HUES48 (cell line): ENCODE measurements around the gene OR2B6.

ENCODE experiments used
- H3K27ac ChIP-seq: one replicate; pipeline ENCODE4 v1.7.0; 2013; ENCODE audit warnings: low read depth, low read length, inconsistent platforms
- H3K27me3 ChIP-seq: 2 replicates; pipeline ENCODE4 v1.6.1; 2013; ENCODE audit warnings: mild to moderate bottlenecking, low read length; ENCODE audit not compliant: control insufficient read depth, insufficient read depth
- H3K36me3 ChIP-seq: 2 replicates; pipeline ENCODE4 v1.6.1; 2013; ENCODE audit warnings: low read length; ENCODE audit not compliant: control insufficient read depth, insufficient read depth
- H3K4me1 ChIP-seq: 2 replicates; pipeline ENCODE4 v1.6.1; 2013; ENCODE audit warnings: mild to moderate bottlenecking, low read length; ENCODE audit not compliant: control insufficient read depth, insufficient read depth
- H3K4me3 ChIP-seq: 2 replicates; pipeline ENCODE4 v1.5.1; 2013; ENCODE audit warnings: mild to moderate bottlenecking, low read depth, low read length
- H3K9ac ChIP-seq: 2 replicates; pipeline ENCODE4 v1.6.1; 2013; ENCODE audit warnings: mild to moderate bottlenecking, low read depth, low read length, moderate library complexity
- H3K9me3 ChIP-seq: 2 replicates; pipeline ENCODE4 v1.6.1; 2013; ENCODE audit warnings: low read length; ENCODE audit not compliant: control insufficient read depth, insufficient read depth

OR2B6 gene

DNA sequence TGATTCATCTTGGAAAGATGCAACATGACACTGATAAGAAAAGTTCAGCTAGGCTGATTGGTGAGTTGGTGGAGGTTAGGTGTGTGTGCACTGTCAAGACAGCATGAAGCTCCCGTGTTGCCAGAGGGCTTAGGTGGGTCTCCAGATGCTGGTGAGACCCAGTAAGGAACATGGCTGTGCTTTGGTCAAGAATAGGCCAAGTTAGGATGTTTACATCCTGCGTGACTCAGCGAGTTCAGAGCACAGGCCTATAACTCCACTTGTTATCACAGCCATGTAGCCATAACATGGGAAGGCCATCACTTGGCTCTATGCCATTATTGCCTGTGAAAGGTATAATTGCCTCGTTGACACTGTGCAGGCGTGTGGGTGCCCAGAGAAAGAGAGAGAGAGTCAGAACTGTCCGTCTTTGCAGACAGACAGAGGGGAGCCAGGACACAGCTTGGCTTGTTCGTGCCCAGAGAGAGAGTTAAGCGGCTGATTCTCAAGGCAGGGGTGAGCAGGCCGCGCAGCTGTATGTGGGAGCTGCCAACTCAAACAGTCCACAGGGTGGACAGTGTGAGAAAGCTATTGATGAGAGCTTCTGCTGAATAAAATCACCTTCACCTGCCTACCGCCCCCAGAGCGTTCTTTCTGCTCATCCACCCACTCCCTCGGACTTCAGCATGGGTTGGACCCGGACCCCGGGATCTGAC is 43.5 kb downstream of the OR2B6 start:
- no peaks in the 10 kb centered on the region for H3K27me3 ChIP-seq
- no peak overlapping the region for H3K27ac ChIP-seq
- no peaks in the 10 kb centered on the region for H3K36me3 ChIP-seq
- H3K4me1 ChIP-seq = peaks cover 22% of the 10 kb centered on the region
- H3K9me3 ChIP-seq = no peaks in the 10 kb centered on the region
- no peak overlapping the region for H3K4me3 ChIP-seq
- H3K9ac ChIP-seq = no peak overlapping the region

DNA sequence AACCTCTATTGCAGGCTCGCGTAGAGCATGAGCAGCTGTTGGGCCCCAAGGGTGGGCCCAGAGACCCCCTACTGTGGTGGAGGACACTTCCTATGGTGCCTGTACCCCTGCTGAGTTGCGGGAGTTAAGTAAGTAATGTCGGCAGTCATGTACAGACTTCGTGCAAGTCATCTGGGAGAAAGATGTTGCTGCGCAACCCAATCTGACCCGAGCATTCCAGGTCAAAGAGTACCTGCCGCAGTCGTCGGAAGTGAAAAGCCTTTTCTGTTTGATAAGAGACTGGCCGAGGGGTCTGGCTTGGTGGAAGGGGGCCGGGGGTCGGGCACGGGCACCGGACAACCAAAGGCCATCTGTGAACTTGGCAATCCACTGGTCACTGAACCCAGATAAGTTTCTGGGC is 44.3 kb downstream of the OR2B6 start:
- peaks cover 30% of the 10 kb centered on the region for H3K4me1 ChIP-seq
- H3K27me3 ChIP-seq = no peaks in the 10 kb centered on the region
- no peaks in the 10 kb centered on the region for H3K36me3 ChIP-seq
- no peaks in the 10 kb centered on the region for H3K9me3 ChIP-seq
- no peak overlapping the region for H3K4me3 ChIP-seq
- H3K9ac ChIP-seq = no peak overlapping the region
- no peak overlapping the region for H3K27ac ChIP-seq

- H3K4me1 ChIP-seq = peaks cover 31% of the 10 kb centered on the region
- no peak overlapping the region for H3K27ac ChIP-seq
- no peak overlapping the region for H3K9ac ChIP-seq
- no peaks in the 10 kb centered on the region for H3K36me3 ChIP-seq
- H3K27me3 ChIP-seq = no peaks in the 10 kb centered on the region
- no peak overlapping the region for H3K4me3 ChIP-seq
- no peaks in the 10 kb centered on the region for H3K9me3 ChIP-seq
Observed at GRCh38 chr6:28001751-28002150, 44.7 kb downstream of the OR2B6 start.

- Histone ChIP-seq H3K9ac (no peak overlapping the region), H3K27me3 (no peaks in the 10 kb centered on the region), H3K27ac (no peak overlapping the region), H3K4me1 (peaks cover 31% of the 10 kb centered on the region), H3K9me3 (no peaks in the 10 kb centered on the region), H3K36me3 (no peaks in the 10 kb centered on the region), H3K4me3 (no peak overlapping the region)
Observed at GRCh38 chr6:28002161-28002560, 45.1 kb downstream of the OR2B6 start.

DNA sequence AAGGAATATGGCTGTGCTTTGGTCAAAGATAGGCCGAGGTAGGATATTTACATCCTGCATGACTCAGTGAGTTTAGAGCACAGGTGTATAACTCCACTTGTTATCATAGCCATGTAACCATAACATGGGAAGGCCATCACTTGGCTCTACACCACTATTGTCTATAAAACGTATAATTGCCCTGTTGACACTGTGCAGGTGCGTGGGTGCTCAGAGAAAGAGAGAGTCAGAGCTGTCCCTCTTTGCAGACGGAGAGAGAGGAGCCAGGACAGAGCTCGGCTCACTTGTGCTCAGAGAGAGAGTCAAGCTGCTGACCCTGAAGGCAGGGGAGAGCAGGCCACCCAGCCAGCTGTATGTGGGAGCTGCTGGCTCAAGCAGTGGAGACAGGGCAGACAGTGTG is 46.0 kb downstream of the OR2B6 start:
- H3K27me3 ChIP-seq = no peaks in the 10 kb centered on the region
- no peaks in the 10 kb centered on the region for H3K9me3 ChIP-seq
- peaks cover 31% of the 10 kb centered on the region for H3K4me1 ChIP-seq
- no peak overlapping the region for H3K4me3 ChIP-seq
- no peak overlapping the region for H3K27ac ChIP-seq
- no peaks in the 10 kb centered on the region for H3K36me3 ChIP-seq
- H3K9ac ChIP-seq = no peak overlapping the region

DNA sequence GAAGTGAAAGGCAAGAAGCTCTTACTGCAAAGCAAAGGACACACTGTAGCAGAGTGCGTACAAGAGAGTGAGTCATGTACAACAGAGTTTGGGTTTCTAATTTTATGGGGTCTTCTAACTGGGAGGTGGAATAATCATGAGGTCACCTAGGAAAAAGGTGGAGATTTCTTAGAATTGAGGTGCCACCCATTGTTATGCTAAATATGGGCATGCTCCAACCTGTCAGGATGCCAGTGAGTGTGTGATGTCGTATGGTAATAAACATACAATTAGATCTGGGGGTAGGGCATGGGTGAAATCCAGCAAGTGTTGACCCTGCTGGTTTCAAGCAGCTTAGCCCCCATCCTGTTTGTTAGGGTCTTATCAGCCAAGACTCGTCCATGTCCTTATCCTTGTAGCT is 46.6 kb downstream of the OR2B6 start:
- Histone ChIP-seq H3K27ac (no peak overlapping the region), H3K4me1 (peaks cover 31% of the 10 kb centered on the region), H3K36me3 (no peaks in the 10 kb centered on the region), H3K9ac (no peak overlapping the region), H3K9me3 (no peaks in the 10 kb centered on the region), H3K4me3 (no peak overlapping the region), H3K27me3 (no peaks in the 10 kb centered on the region)

DNA sequence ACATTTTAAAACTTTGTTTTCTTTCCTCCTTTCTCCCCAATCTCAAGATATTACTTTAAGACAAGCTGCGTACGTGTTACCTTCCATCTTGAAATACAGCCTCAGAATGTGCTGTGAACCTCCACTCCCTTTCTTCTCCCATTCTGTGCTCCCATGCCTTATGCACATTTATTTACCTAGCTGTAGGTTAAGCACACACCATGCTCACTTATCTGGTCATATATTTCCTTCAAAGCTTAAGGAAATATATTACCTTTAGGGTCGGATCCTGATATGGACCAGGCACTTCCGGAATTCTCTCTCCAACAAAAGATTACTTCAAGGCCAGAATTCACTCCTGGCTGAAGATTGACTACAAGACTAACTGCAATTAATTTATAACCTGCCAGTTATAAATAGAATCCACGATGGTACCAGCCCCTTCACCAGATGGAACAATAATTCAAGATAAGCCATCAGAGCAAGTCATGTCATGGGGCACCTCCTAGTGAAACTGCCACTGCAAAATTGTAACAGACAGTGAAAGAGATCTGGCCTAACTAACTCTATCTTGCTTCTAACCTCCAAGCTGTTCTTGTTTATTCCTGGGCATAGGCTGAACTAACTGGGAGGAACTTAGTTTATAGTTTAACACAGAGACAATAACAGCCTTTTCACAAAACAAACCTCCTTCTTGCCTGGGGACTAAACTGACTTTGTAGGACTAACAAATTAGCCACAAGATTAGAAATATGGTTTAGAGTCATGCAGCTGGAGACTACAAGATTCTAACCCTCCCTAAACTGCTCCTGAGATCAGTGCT is 47.5 kb downstream of the OR2B6 start:
- no peaks in the 10 kb centered on the region for H3K27me3 ChIP-seq

GRCh38 chr6:28005152-28005890 is 48.3 kb downstream of the OR2B6 start:
- H3K27ac ChIP-seq = peak overlapping the region; percentile 75
- H3K9me3 ChIP-seq = no peaks in the 10 kb centered on the region
- no peak overlapping the region for H3K4me3 ChIP-seq
- no peaks in the 10 kb centered on the region for H3K36me3 ChIP-seq
- peaks cover 31% of the 10 kb centered on the region for H3K4me1 ChIP-seq
- no peaks in the 10 kb centered on the region for H3K27me3 ChIP-seq
- H3K9ac ChIP-seq = no peak overlapping the region

More for the DNA sequence above, 47.5 kb downstream of the OR2B6 start:
- Histone ChIP-seq H3K4me3 (no peak overlapping the region), H3K9ac (no peak overlapping the region), H3K4me1 (peaks cover 31% of the 10 kb centered on the region), H3K9me3 (no peaks in the 10 kb centered on the region), H3K36me3 (no peaks in the 10 kb centered on the region), H3K27ac (peak overlapping the region; percentile 67)

GRCh38 chr6:28005975-28006374 is 48.9 kb downstream of the OR2B6 start:
- H3K36me3 ChIP-seq = no peaks in the 10 kb centered on the region
- H3K27me3 ChIP-seq = no peaks in the 10 kb centered on the region
- no peaks in the 10 kb centered on the region for H3K9me3 ChIP-seq
- no peak overlapping the region for H3K9ac ChIP-seq
- H3K4me3 ChIP-seq = no peak overlapping the region
- H3K27ac ChIP-seq = peak overlapping the region; percentile 75
- peaks cover 31% of the 10 kb centered on the region for H3K4me1 ChIP-seq
